RWPE2 (cell line): ENCODE data around the gene PTPRN2.
A peak's percentile ranks its signal among the peaks of the same experiment; 100 is the strongest.

ENCODE experiments used
- ATAC-seq: fragments of 200-7000 bp; cut with Tn5 transposase; 3 replicates; pipeline ENCODE4 v1.9.1; 2021; ENCODE audit warnings: low read depth
- DNase-seq: peaks from one replicate; pipeline ENCODE4 v3.0.0-alpha.2; 2020; ENCODE audit warnings: low spot score
- H3K27ac ChIP-seq: fragments of 450-650 bp; 2 replicates; pipeline ENCODE4 v1.5.1; 2017; ENCODE audit warnings: mild to moderate bottlenecking; ENCODE audit not compliant: poor library complexity, severe bottlenecking
- H3K27me3 ChIP-seq: fragments of 250-450 bp; sonication (Bioruptor Pico); 2 replicates; pipeline ENCODE4 v1.5.1; 2021; ENCODE audit warnings: mild to moderate bottlenecking, moderate library complexity; ENCODE audit not compliant: insufficient read depth, poor library complexity, severe bottlenecking
- H3K36me3 ChIP-seq: fragments of 250-450 bp; sonication (Bioruptor Pico); 2 replicates; pipeline ENCODE4 v1.5.1; 2020; ENCODE audit warnings: low read depth, mild to moderate bottlenecking, moderate library complexity
- H3K4me1 ChIP-seq: fragments of 250-450 bp; sonication (Bioruptor Pico); 2 replicates; pipeline ENCODE4 v1.5.1; 2021; ENCODE audit warnings: mild to moderate bottlenecking, moderate library complexity; ENCODE audit not compliant: insufficient read depth, poor library complexity, severe bottlenecking
- H3K4me3 ChIP-seq: fragments of 250-450 bp; sonication (Bioruptor Pico); 2 replicates; pipeline ENCODE4 v1.5.1; 2021; ENCODE audit warnings: mild to moderate bottlenecking, moderate library complexity; ENCODE audit not compliant: severe bottlenecking
- H3K9me3 ChIP-seq: fragments of 250-450 bp; sonication (Bioruptor Pico); 2 replicates; pipeline ENCODE4 v1.5.1; 2021; ENCODE audit warnings: mild to moderate bottlenecking, moderate library complexity; ENCODE audit not compliant: severe bottlenecking
- TF ChIP-seq, protein P1 (sequence below): fragments of 450-650 bp; IDR thresholded peaks from one replicate; pipeline ENCODE4 v1.5.1; 2017; ENCODE audit warnings: mild to moderate bottlenecking, moderate library complexity; ENCODE audit not compliant: poor library complexity, severe bottlenecking

PTPRN2 gene

DNA sequence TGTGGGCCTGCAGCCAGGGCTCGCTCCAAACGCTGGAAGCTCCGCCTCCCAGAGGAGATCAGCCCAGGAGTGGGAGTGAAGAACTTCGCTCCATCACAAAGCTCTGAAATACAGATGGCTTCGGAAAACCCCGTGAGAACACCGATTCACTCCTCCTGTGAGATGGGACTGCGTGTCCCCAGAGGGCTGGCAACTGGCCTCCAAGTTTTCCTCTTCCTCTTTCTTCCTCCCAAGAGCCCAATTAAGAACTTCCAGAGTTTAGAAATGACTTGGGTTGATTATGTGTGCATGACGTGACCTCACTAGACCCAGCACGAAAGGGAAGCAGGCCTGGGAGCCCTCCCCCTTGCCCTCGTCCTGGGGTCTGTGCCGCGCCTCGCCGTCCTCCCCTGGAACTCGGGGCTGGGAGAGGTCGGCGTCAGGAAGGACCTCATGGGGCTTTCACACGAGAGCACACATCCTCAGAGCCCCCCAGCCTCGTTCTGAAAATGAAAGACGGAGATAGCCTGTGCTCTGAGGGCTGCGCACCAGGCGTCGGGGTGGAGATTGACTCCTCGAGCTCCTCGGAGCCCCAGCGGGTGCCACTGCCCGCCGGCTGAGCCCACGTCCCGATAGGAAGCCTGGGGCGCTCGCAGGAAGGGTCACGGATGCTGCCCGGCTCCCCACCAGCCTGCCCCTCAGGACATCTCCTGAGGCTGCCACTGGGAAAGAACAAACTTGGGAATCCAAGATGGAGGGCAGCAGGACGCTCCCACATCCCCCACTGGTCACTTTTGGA is 37.8 kb downstream of the PTPRN2 start:
- H3K36me3 ChIP-seq, result no peaks in the 10 kb centered on the region
- H3K27ac ChIP-seq, result no peak overlapping the region
- H3K4me3 ChIP-seq, result no peak overlapping the region
- DNase-seq (no peak), ATAC-seq (no peak)
- H3K9me3 ChIP-seq, result no peaks in the 10 kb centered on the region
- H3K4me1 ChIP-seq, result no peaks in the 10 kb centered on the region
- TF ChIP-seq, protein P1, sequence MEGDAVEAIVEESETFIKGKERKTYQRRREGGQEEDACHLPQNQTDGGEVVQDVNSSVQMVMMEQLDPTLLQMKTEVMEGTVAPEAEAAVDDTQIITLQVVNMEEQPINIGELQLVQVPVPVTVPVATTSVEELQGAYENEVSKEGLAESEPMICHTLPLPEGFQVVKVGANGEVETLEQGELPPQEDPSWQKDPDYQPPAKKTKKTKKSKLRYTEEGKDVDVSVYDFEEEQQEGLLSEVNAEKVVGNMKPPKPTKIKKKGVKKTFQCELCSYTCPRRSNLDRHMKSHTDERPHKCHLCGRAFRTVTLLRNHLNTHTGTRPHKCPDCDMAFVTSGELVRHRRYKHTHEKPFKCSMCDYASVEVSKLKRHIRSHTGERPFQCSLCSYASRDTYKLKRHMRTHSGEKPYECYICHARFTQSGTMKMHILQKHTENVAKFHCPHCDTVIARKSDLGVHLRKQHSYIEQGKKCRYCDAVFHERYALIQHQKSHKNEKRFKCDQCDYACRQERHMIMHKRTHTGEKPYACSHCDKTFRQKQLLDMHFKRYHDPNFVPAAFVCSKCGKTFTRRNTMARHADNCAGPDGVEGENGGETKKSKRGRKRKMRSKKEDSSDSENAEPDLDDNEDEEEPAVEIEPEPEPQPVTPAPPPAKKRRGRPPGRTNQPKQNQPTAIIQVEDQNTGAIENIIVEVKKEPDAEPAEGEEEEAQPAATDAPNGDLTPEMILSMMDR, result no peak
- H3K27me3 ChIP-seq, result no peaks in the 10 kb centered on the region

DNA sequence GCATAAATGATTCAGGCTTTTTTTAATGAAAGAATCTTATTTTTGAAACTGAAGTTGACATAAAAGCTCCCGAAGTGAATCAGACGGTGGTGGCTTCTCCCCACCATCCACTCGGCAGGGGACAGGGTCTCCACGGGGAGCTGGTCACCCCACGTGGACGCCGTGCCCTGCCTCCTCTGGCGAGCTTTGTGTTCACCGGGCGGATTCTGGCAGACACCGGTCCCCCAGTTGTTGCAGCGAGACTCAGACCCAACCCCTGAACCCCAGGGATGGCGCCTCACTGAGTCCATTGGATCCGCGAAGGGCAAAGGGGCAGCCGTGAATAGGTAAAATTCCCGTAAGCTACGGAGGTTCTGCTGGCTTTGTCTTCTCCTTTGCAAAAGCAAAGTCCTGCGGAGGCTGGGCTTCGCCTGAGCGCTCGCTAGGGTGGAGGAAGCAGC is 38.4 kb downstream of the PTPRN2 start:
- Histone ChIP-seq H3K9me3 (no peaks in the 10 kb centered on the region), H3K27ac (no peak overlapping the region), H3K4me3 (no peak overlapping the region), H3K27me3 (no peaks in the 10 kb centered on the region), H3K4me1 (no peaks in the 10 kb centered on the region), H3K36me3 (no peaks in the 10 kb centered on the region)
- TF ChIP-seq, protein P1, result no peak
- ATAC-seq (no peak), DNase-seq (peak; percentile 44)

DNA sequence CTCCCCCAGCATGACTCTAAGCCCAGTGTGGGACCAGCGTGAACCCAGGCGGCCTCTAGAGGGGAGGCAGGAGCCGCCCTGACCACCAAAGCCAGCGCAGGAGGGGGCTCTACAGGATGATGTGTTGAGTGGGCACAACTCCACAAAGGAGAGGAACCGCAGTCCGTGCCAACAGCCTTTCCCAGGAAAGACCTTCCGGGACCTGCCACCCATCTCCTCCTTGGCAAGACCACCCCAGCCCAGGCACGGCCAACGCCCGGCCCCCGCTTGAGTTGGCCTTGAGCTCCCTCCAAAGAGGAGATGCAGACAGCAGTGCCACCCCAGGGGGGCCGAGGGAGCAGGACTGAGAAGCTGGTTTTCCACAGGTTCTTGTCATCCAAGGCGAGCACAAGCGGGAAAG is 38.9 kb downstream of the PTPRN2 start:
- Histone ChIP-seq H3K36me3 (no peaks in the 10 kb centered on the region), H3K9me3 (no peaks in the 10 kb centered on the region)
- TF ChIP-seq, protein P1, result no peak

DNA sequence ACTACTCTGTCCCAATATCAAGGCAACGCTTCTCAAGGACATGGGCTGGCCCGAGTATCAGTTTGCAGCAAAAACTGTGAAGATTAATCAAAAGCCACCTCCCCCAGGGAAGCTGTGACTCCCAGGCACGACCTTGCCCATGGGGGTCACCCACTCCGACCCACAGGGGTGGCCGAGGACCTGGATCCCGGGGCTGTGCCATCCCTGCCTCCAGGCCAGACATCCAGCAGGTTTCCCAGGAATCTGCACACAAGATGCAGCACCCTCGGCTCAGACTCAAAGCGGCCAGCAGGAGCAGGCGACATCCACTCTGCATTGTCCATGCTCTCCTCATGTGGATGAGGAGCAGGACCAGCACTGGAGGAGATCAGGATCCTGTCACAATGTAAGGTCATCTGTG is 39.8 kb downstream of the PTPRN2 start:
- no peak for ATAC-seq
- no peaks in the 10 kb centered on the region for H3K9me3 ChIP-seq
- no peaks in the 10 kb centered on the region for H3K27me3 ChIP-seq

More for the DNA sequence above, 38.9 kb downstream of the PTPRN2 start:
- DNase-seq (peak; percentile 56), ATAC-seq (no peak)
- no peak overlapping the region for H3K4me3 ChIP-seq
- no peaks in the 10 kb centered on the region for H3K27me3 ChIP-seq
- H3K4me1 ChIP-seq, result no peaks in the 10 kb centered on the region
- no peak overlapping the region for H3K27ac ChIP-seq

DNA sequence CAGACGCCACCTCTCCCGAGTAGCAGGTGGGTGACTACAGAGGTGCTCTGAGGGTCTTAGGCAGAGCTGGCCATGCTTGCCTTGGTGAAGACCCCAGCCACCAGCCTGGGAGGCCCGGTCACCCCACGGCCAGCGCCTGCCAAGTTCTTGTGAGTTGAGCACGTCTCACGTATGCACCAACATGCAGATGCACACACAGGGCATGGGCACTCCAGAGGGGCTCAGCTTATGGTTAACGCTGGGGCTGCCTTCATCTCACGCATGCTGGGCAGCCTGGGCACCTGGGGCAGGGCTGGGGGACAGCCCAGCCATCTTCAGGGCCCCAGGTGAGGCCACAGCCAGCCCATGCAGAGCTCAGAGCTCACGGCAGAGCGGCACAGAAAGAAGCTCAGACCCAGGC is 41.0 kb downstream of the PTPRN2 start:
- no peaks in the 10 kb centered on the region for H3K27me3 ChIP-seq
- no peaks in the 10 kb centered on the region for H3K36me3 ChIP-seq
- H3K4me1 ChIP-seq, result no peaks in the 10 kb centered on the region
- H3K9me3 ChIP-seq, result no peaks in the 10 kb centered on the region
- no peak overlapping the region for H3K4me3 ChIP-seq
- H3K27ac ChIP-seq, result no peak overlapping the region
- TF ChIP-seq, protein P1, result no peak
- DNase-seq, result peak; percentile 27
- ATAC-seq, result no peak

More for the DNA sequence above, 39.8 kb downstream of the PTPRN2 start:
- no peaks in the 10 kb centered on the region for H3K4me1 ChIP-seq
- H3K4me3 ChIP-seq, result no peak overlapping the region
- TF ChIP-seq, protein P1, result no peak
- peak; percentile 49 for DNase-seq
- H3K36me3 ChIP-seq, result no peaks in the 10 kb centered on the region
- no peak overlapping the region for H3K27ac ChIP-seq
